Osteoblast (primary cell): ENCODE measurements around the gene PON1. TPM values are rescaled to one million over a fixed set of nuclear protein-coding genes. Genes with fewer than 3 reads are reported as not detected.

ENCODE experiments used
- DNase-seq: peaks from one replicate; pipeline ENCODE4 v3.0.0; 2011; ENCODE audit warnings: low spot score, mixed read lengths; ENCODE audit not compliant: insufficient read length; ENCODE audit errors: missing footprints
- H2AFZ ChIP-seq: 2 replicates; pipeline ENCODE4 v1.6.0; 2011; ENCODE audit warnings: mild to moderate bottlenecking, low read length
- H3K27ac ChIP-seq: 2 replicates; pipeline ENCODE4 v1.5.1; 2011; ENCODE audit warnings: mild to moderate bottlenecking, low read depth, low read length, moderate library complexity
- H3K27me3 ChIP-seq: 2 replicates; pipeline ENCODE4 v1.6.0; 2012; ENCODE audit warnings: mild to moderate bottlenecking, control low read depth, inconsistent platforms, low read length, moderate library complexity; ENCODE audit not compliant: insufficient read depth
- H3K36me3 ChIP-seq: 2 replicates; pipeline ENCODE4 v1.5.1; 2011; ENCODE audit warnings: mild to moderate bottlenecking, low read length, control low read depth, moderate library complexity; ENCODE audit not compliant: insufficient read depth
- H3K4me1 ChIP-seq: 2 replicates; pipeline ENCODE4 v1.5.1; 2011; ENCODE audit warnings: mild to moderate bottlenecking, low read length, control low read depth, moderate library complexity; ENCODE audit not compliant: insufficient read depth
- H3K4me2 ChIP-seq: 2 replicates; pipeline ENCODE4 v1.6.0; 2011; ENCODE audit warnings: mild to moderate bottlenecking, low read length; ENCODE audit not compliant: insufficient read depth
- H3K4me3 ChIP-seq: fragments of 200-600 bp; sonication (generic); 3 replicates; pipeline ENCODE4 v1.5.1; 2012; ENCODE audit warnings: mild to moderate bottlenecking, low read length, inconsistent platforms; ENCODE audit not compliant: insufficient read depth
- H3K79me2 ChIP-seq: 2 replicates; pipeline ENCODE4 v1.6.0; 2012; ENCODE audit warnings: mild to moderate bottlenecking, low read length, control low read depth, inconsistent platforms; ENCODE audit not compliant: insufficient read depth
- H3K9me3 ChIP-seq: 2 replicates; pipeline ENCODE4 v1.5.1; 2011; ENCODE audit warnings: low read depth, low read length, control low read depth
- H4K20me1 ChIP-seq: 2 replicates; pipeline ENCODE4 v1.6.0; 2012; ENCODE audit warnings: mild to moderate bottlenecking, low read length, control low read depth; ENCODE audit not compliant: insufficient read depth
- CTCF ChIP-seq: IDR thresholded peaks from 2 replicates; pipeline ENCODE4 v1.5.1; 2011; ENCODE audit warnings: mild to moderate bottlenecking, low read depth, low read length, moderate library complexity; ENCODE audit errors: extremely low read depth
- total RNA-seq: library from RNA; depleted of rRNA; stranded (reverse); fragments of >200 nt; gene quantifications from 2 replicates; pipeline ENCODE4 v1.2.3, GENCODE V29; 2012

The PON1 gene
- total RNA-seq, 1 donor: not detected

GRCh38 chr7:95340491-95340890 is 16.2 kb upstream of the PON1 start:
- no peaks in the 10 kb centered on the region for H3K36me3 ChIP-seq
- no peak overlapping the region for H3K4me3 ChIP-seq
- no peaks in the 10 kb centered on the region for H3K27me3 ChIP-seq
- H3K4me2 ChIP-seq: no peak overlapping the region
- no peaks in the 10 kb centered on the region for H4K20me1 ChIP-seq
- no peaks in the 10 kb centered on the region for H3K9me3 ChIP-seq
- H3K4me1 ChIP-seq: peaks cover 4% of the 10 kb centered on the region
- no peaks in the 10 kb centered on the region for H3K79me2 ChIP-seq
- H3K27ac ChIP-seq: no peak overlapping the region
- no peak for DNase-seq
- H2AFZ ChIP-seq: no peak overlapping the region
- no peak for TF ChIP-seq CTCF

GRCh38 chr7:95338832-95339231 is 14.5 kb upstream of the PON1 start:
- DNase-seq: no peak
- no peaks in the 10 kb centered on the region for H3K36me3 ChIP-seq

GRCh38 chr7:95335093-95335492 is 10.8 kb upstream of the PON1 start:
- Histone ChIP-seq H2AFZ (no peak overlapping the region), H4K20me1 (no peaks in the 10 kb centered on the region), H3K4me3 (no peak overlapping the region), H3K36me3 (no peaks in the 10 kb centered on the region), H3K27me3 (no peaks in the 10 kb centered on the region), H3K9me3 (no peaks in the 10 kb centered on the region), H3K4me2 (peak overlapping the region; percentile 49), H3K27ac (no peak overlapping the region), H3K79me2 (no peaks in the 10 kb centered on the region), H3K4me1 (peaks cover 21% of the 10 kb centered on the region)
- DNase-seq: no peak
- no peak for TF ChIP-seq CTCF

More at GRCh38 chr7:95338832-95339231, 14.5 kb upstream of the PON1 start:
- Histone ChIP-seq H2AFZ (no peak overlapping the region), H4K20me1 (no peaks in the 10 kb centered on the region), H3K4me2 (no peak overlapping the region), H3K79me2 (no peaks in the 10 kb centered on the region), H3K27me3 (no peaks in the 10 kb centered on the region), H3K4me1 (peaks cover 19% of the 10 kb centered on the region), H3K27ac (no peak overlapping the region), H3K4me3 (no peak overlapping the region), H3K9me3 (no peaks in the 10 kb centered on the region)
- no peak for TF ChIP-seq CTCF

- H3K4me2 ChIP-seq: peak overlapping the region; percentile 49
- H3K9me3 ChIP-seq: no peaks in the 10 kb centered on the region
- H4K20me1 ChIP-seq: no peaks in the 10 kb centered on the region
- H3K27me3 ChIP-seq: no peaks in the 10 kb centered on the region
- H3K36me3 ChIP-seq: no peaks in the 10 kb centered on the region
- H2AFZ ChIP-seq: no peak overlapping the region
- H3K4me3 ChIP-seq: no peak overlapping the region
- no peaks in the 10 kb centered on the region for H3K79me2 ChIP-seq
- peaks cover 24% of the 10 kb centered on the region for H3K4me1 ChIP-seq
- H3K27ac ChIP-seq: peak overlapping the region; percentile 36
- no peak for TF ChIP-seq CTCF
- no peak for DNase-seq
Measured at GRCh38 chr7:95334447-95334846, 10.1 kb upstream of the PON1 start.
